GM12801 (cell line): Measurements from ENCODE around the gene CEBPB.

Experiments
- CTCF ChIP-seq: IDR thresholded peaks from one replicate; pipeline ENCODE4 v1.5.1; 2011; ENCODE audit warnings: control low read depth; ENCODE audit not compliant: insufficient read length; ENCODE audit errors: extremely low read depth

CEBPB gene

GRCh38 chr20:50163570-50164317 lies 26.9 kb upstream of the CEBPB start:
- TF ChIP-seq CTCF = no peak

GRCh38 chr20:50165684-50166554 lies 24.7 kb upstream of the CEBPB start:
- TF ChIP-seq CTCF = no peak

- peak; percentile 76 for TF ChIP-seq CTCF
These were observed 21.3 kb upstream of the CEBPB start for GRCh38 chr20:50169329-50169823.

- TF ChIP-seq CTCF = no peak
These were observed 19.9 kb upstream of the CEBPB start for GRCh38 chr20:50170549-50171220.

- TF ChIP-seq CTCF = no peak
These were observed 18.1 kb upstream of the CEBPB start for GRCh38 chr20:50172347-50173013.

GRCh38 chr20:50174456-50174855 lies 16.2 kb upstream of the CEBPB start:
- TF ChIP-seq CTCF = no peak
